GM20000 (cell line): ENCODE measurements around the gene CARS2.

ENCODE experiments used
- DNase-seq: peaks from one replicate; pipeline ENCODE4 v3.0.0; 2012; ENCODE audit warnings: low spot score
- CTCF ChIP-seq: IDR thresholded peaks from 2 replicates; pipeline ENCODE4 v1.5.1; 2012; ENCODE audit warnings: mild to moderate bottlenecking, control low read depth; ENCODE audit errors: extremely low read depth, missing control alignments

CARS2 gene

GRCh38 chr13:110627761-110628476 is 78.0 kb downstream of the CARS2 start:
- no peak for TF ChIP-seq CTCF
- DNase-seq = no peak

GRCh38 chr13:110627351-110627750 is 78.6 kb downstream of the CARS2 start:
- no peak for TF ChIP-seq CTCF

GRCh38 chr13:110626521-110626920 is 79.4 kb downstream of the CARS2 start:
- no peak for DNase-seq
- TF ChIP-seq CTCF = no peak

More at GRCh38 chr13:110627351-110627750, 78.6 kb downstream of the CARS2 start:
- DNase-seq = no peak

- no peak for TF ChIP-seq CTCF
- no peak for DNase-seq
Measured at GRCh38 chr13:110625771-110626321, 80.1 kb downstream of the CARS2 start.

- DNase-seq = no peak
- TF ChIP-seq CTCF = no peak
Measured at GRCh38 chr13:110624766-110625756, 80.9 kb downstream of the CARS2 start.

GRCh38 chr13:110620596-110620995 is 85.3 kb downstream of the CARS2 start:
- no peak for TF ChIP-seq CTCF
- DNase-seq = no peak

GRCh38 chr13:110618780-110619179 is 87.1 kb downstream of the CARS2 start:
- no peak for DNase-seq
- TF ChIP-seq CTCF = no peak
